Type B pancreatic cell (in vitro differentiated cells): ENCODE data around the gene NCKAP1. TPM values are rescaled to one million over a fixed set of nuclear protein-coding genes. Genes with fewer than 3 reads are reported as not detected.

ENCODE experiments used
- DNase-seq: peaks from one replicate; pipeline ENCODE4 v3.0.0; 2021; ENCODE audit warnings: mixed read lengths; ENCODE audit not compliant: unreplicated experiment; ENCODE audit errors: extremely low spot score
- H3K27ac Mint-ChIP-seq: 2 replicates; pipeline ENCODE4 v1.8.0; 2021; ENCODE audit warnings: mild to moderate bottlenecking, mixed read lengths
- H3K27me3 Mint-ChIP-seq: 2 replicates; pipeline ENCODE4 v1.8.0; 2021; ENCODE audit warnings: mixed read lengths
- H3K36me3 Mint-ChIP-seq: 2 replicates; pipeline ENCODE4 v1.8.0; 2021; ENCODE audit warnings: mixed read lengths
- H3K4me1 Mint-ChIP-seq: one replicate; pipeline ENCODE4 v1.8.0; 2021; ENCODE audit warnings: mixed read lengths; ENCODE audit not compliant: unreplicated experiment
- H3K4me3 Mint-ChIP-seq: 2 replicates; pipeline ENCODE4 v1.8.0; 2021; ENCODE audit warnings: mild to moderate bottlenecking, mixed read lengths
- H3K9me3 Mint-ChIP-seq: 2 replicates; pipeline ENCODE4 v1.8.0; 2021; ENCODE audit warnings: mixed read lengths
- CTCF ChIP-seq: fragments of 200-600 bp; sonication (generic); conservative IDR thresholded peaks from 2 replicates; pipeline ENCODE4 v1.5.0; 2021; ENCODE audit warnings: antibody characterized with exemption, mild to moderate bottlenecking
- total RNA-seq: library from RNA; stranded (reverse); gene quantifications from 2 replicates; pipeline ENCODE4 v1.2.1, GENCODE V29; 2021; ENCODE audit warnings: low replicate concordance

NCKAP1 gene
- total RNA-seq, 1 donor from 2014 or later: 104 TPM

- TF ChIP-seq CTCF: no peak
- no peaks in the 10 kb centered on the region for H3K9me3 Mint-ChIP-seq
- H3K27ac Mint-ChIP-seq: no peak overlapping the region
- DNase-seq: no peak
- H3K27me3 Mint-ChIP-seq: no peaks in the 10 kb centered on the region
- H3K4me3 Mint-ChIP-seq: no peak overlapping the region
- H3K36me3 Mint-ChIP-seq: peaks cover 35% of the 10 kb centered on the region
- peaks cover 19% of the 10 kb centered on the region for H3K4me1 Mint-ChIP-seq
Measured at GRCh38 chr2:182907081-182907830, 131.0 kb downstream of the NCKAP1 start.

- no peak overlapping the region for H3K4me3 Mint-ChIP-seq
- no peak for TF ChIP-seq CTCF
- peaks cover 35% of the 10 kb centered on the region for H3K36me3 Mint-ChIP-seq
- no peaks in the 10 kb centered on the region for H3K27me3 Mint-ChIP-seq
- no peaks in the 10 kb centered on the region for H3K9me3 Mint-ChIP-seq
- no peak overlapping the region for H3K27ac Mint-ChIP-seq
- no peak for DNase-seq
- H3K4me1 Mint-ChIP-seq: peaks cover 19% of the 10 kb centered on the region
Measured at GRCh38 chr2:182906454-182906853, 131.8 kb downstream of the NCKAP1 start.

GRCh38 chr2:182904844-182905243 lies 133.4 kb downstream of the NCKAP1 start:
- Mint-ChIP-seq H3K9me3 (peaks cover 7% of the 10 kb centered on the region), H3K36me3 (peaks cover 33% of the 10 kb centered on the region), H3K27me3 (no peaks in the 10 kb centered on the region), H3K4me1 (peaks cover 19% of the 10 kb centered on the region), H3K4me3 (no peak overlapping the region), H3K27ac (no peak overlapping the region)
- TF ChIP-seq CTCF: no peak
- DNase-seq: no peak

GRCh38 chr2:182903566-182903965 lies 134.7 kb downstream of the NCKAP1 start:
- TF ChIP-seq CTCF: no peak
- H3K4me1 Mint-ChIP-seq: peaks cover 19% of the 10 kb centered on the region
- H3K4me3 Mint-ChIP-seq: no peak overlapping the region
- no peak for DNase-seq
- no peak overlapping the region for H3K27ac Mint-ChIP-seq
- peaks cover 10% of the 10 kb centered on the region for H3K9me3 Mint-ChIP-seq
- peaks cover 20% of the 10 kb centered on the region for H3K36me3 Mint-ChIP-seq
- no peaks in the 10 kb centered on the region for H3K27me3 Mint-ChIP-seq

GRCh38 chr2:182901748-182902147 lies 136.5 kb downstream of the NCKAP1 start:
- TF ChIP-seq CTCF: no peak
- Mint-ChIP-seq H3K27ac (no peak overlapping the region), H3K27me3 (no peaks in the 10 kb centered on the region), H3K4me3 (no peak overlapping the region), H3K36me3 (peaks cover 12% of the 10 kb centered on the region), H3K9me3 (peaks cover 10% of the 10 kb centered on the region), H3K4me1 (peaks cover 12% of the 10 kb centered on the region)
- no peak for DNase-seq
